GM12892 (cell line): ENCODE measurements around the gene DLG2.

Experiments
- POLR2A ChIP-seq: IDR thresholded peaks from 2 replicates; pipeline ENCODE4 v1.6.1; 2011; ENCODE audit warnings: low read depth, low read length, control low read depth
- POLR2AphosphoS5 ChIP-seq: IDR thresholded peaks from 2 replicates; pipeline ENCODE4 v1.6.1; 2011; ENCODE audit warnings: low read depth, low read length, control low read depth
- TAF1 ChIP-seq: IDR thresholded peaks from 2 replicates; pipeline ENCODE4 v1.6.1; 2011; ENCODE audit warnings: low read depth, mild to moderate bottlenecking, control low read depth, low read length, borderline replicate concordance

- TF ChIP-seq POLR2A (no peak), TAF1 (no peak), POLR2AphosphoS5 (no peak)
Measured at GRCh38 chr11:84837402-84838069, 789.6 kb downstream of the DLG2 start.
